Neutrophil (primary cell): ENCODE measurements around the gene NCDN.
"Not testable (repeated sequence)": the region's sequence is repeated elsewhere in the genome, so short reads cannot be mapped to it uniquely, and the experiment has no call there.

Experiments
- H3K27ac ChIP-seq: fragments of 200-600 bp; sonication (generic); 2 replicates; pipeline ENCODE4 v1.5.1; 2016; ENCODE audit warnings: mild to moderate bottlenecking, moderate library complexity
- H3K27me3 ChIP-seq: fragments of 200-600 bp; sonication (generic); 2 replicates; pipeline ENCODE4 v1.6.0; 2016; ENCODE audit warnings: mild to moderate bottlenecking
- H3K36me3 ChIP-seq: fragments of 200-600 bp; sonication (generic); 2 replicates; pipeline ENCODE4 v1.5.1; 2017
- H3K4me1 ChIP-seq, 2 experiments: fragments of 200-600 bp in 1 of 2; sonication (generic) in 1 of 2; 1 replicate in 1 of 2; 2 replicates in 1 of 2; pipeline versions ENCODE4 v1.5.1 to v1.6.1; 2013 to 2016; ENCODE audit warnings: low read depth in 1 of 2, low read length in 1 of 2, mild to moderate bottlenecking in 1 of 2, moderate library complexity in 1 of 2; ENCODE audit not compliant: control insufficient read depth in 1 of 2, insufficient read depth in 1 of 2
- H3K4me3 ChIP-seq, 2 experiments: fragments of 200-600 bp in 1 of 2; sonication (generic) in 1 of 2; 1 replicate in 1 of 2; 2 replicates in 1 of 2; pipeline ENCODE4 v1.5.1; 2013 to 2016; ENCODE audit warnings: low read depth in 1 of 2, low read length in 1 of 2, mild to moderate bottlenecking in 1 of 2, moderate library complexity in 1 of 2
- H3K9me3 ChIP-seq: fragments of 200-600 bp; sonication (generic); 2 replicates; pipeline ENCODE4 v1.5.1; 2016
- CTCF ChIP-seq: fragments of 200-600 bp; sonication (generic); IDR thresholded peaks from 2 replicates; pipeline ENCODE4 v1.5.1; 2016; ENCODE audit warnings: antibody characterized with exemption

NCDN gene

DNA sequence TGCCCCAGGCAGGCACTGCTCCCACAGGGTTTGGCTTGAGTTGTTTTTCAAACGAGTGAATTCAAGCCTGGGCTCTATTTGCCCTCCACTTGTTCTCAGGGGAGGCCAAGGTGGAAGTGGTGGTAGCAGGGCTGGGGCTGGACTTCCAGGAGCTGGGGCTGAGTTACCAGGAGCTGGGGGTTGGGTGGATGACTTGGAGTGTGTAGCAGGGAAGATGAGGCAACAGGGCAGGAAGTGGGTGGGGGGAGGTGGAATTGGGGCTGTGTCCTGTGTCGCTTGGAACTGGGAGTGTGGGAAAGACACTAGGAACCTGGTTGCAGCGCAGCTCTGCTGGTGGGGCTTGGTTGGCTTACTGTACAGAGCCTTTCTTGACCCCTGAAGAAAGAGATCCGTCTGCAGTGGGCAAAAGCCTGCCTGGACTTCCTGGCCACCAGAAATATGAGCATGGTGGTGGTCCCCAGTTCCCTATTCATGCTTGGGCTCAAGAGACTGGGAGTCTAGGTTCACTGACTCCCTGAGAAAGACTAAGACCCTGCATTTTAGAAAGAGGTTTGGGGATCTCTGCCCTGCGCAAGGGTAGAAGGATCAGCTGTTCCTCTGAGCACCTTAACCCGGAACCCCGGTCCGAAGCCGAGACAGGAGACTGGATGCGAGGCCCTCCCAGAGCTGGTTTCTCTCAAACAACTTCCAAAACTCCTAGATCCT, 18.6 kb downstream of the NCDN start:
- no peaks in the 10 kb centered on the region for H3K9me3 ChIP-seq
- H3K27ac ChIP-seq, result peak overlapping the region; percentile 77
- peak overlapping the region; percentile 88 to 92 for H3K4me3 ChIP-seq
- TF ChIP-seq CTCF, result no peak
- H3K36me3 ChIP-seq, result no peaks in the 10 kb centered on the region
- peaks cover 33% of the 10 kb centered on the region for H3K27me3 ChIP-seq
- peaks cover 33% of the 10 kb centered on the region in 2 experiments for H3K4me1 ChIP-seq

DNA sequence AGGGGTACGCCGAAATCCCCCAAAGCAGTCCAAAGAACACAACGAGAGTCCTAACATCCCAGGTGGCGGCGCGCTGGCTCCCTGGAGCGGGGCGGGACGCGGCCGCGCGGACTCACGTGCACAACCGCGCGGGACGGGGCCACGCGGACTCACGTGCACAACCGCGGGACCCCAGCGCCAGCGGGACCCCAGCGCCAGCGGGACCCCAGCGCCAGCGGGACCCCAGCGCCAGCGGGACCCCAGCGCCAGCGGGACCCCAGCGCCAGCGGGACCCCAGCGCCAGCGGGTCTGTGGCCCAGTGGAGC, 19.1 kb downstream of the NCDN start:
- Histone ChIP-seq H3K4me1 (peaks cover 32 to 33% of the 10 kb centered on the region in 2 experiments), H3K4me3 (peak overlapping the region; percentile 88 to 92), H3K27ac (peak overlapping the region; percentile 77), H3K27me3 (peaks cover 33% of the 10 kb centered on the region)
- not testable (repeated sequence) for H3K36me3 ChIP-seq, H3K9me3 ChIP-seq

GRCh38 chr1:35577071-35577998, 19.7 kb downstream of the NCDN start:
- Histone ChIP-seq H3K36me3 (no peaks in the 10 kb centered on the region), H3K4me1 (peaks cover 32 to 33% of the 10 kb centered on the region in 2 experiments), H3K9me3 (no peaks in the 10 kb centered on the region), H3K27me3 (peaks cover 27% of the 10 kb centered on the region), H3K27ac (peak overlapping the region; percentile 77), H3K4me3 (peak overlapping the region; percentile 88 to 92)
- no peak for TF ChIP-seq CTCF

GRCh38 chr1:35580949-35581388, 23.4 kb downstream of the NCDN start:
- H3K4me3 ChIP-seq, result no peak overlapping the region
- H3K27ac ChIP-seq, result no peak overlapping the region
- H3K9me3 ChIP-seq, result no peaks in the 10 kb centered on the region
- H3K36me3 ChIP-seq, result no peaks in the 10 kb centered on the region
- peaks cover 18 to 19% of the 10 kb centered on the region in 2 experiments for H3K4me1 ChIP-seq
- no peaks in the 10 kb centered on the region for H3K27me3 ChIP-seq
- TF ChIP-seq CTCF, result no peak

DNA sequence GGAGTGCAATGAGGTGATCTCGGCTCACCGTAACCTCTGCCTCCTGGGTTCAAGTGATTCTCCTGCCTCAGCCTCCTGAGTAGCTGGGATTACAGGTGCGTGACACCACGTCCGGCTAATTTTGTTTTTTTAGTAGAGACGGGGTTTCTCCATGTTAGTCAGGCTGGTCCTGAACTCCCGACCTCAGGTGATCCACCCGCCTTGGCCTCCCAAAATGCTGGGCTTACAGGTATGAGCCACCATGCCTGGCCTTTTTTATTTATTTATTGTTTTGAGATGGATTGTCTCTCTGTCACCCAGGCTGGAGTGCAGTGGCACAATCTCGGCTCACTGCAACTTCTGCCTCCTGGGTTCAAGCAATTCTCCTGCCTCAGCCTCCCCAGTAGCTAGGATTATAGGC, 24.0 kb downstream of the NCDN start:
- not testable (repeated sequence) for H3K36me3 ChIP-seq, H3K4me3 ChIP-seq, H3K27ac ChIP-seq, H3K27me3 ChIP-seq, H3K9me3 ChIP-seq
- peaks cover 12 to 13% of the 10 kb centered on the region in 2 experiments for H3K4me1 ChIP-seq

DNA sequence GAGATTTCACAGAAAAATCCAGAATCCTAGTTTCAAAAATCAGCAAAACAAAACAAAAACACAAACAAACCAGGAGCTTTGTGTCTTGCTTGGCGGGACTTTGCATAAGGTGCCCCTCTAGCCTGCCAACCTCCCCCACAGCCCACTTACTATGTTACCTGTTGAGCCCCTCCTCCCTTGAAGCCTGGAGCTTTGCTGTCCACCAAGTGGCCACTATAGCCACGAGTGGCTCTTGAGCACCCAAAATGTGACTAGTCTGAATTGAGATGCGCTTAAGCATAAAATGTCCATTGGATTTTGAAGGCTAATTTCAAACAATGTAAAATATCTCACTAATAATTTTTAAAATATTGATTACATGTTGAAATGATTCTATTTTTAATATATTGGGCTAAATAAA, 27.7 kb downstream of the NCDN start:
- no peak for TF ChIP-seq CTCF
- Histone ChIP-seq H3K4me3 (no peak overlapping the region), H3K9me3 (no peaks in the 10 kb centered on the region)

DNA sequence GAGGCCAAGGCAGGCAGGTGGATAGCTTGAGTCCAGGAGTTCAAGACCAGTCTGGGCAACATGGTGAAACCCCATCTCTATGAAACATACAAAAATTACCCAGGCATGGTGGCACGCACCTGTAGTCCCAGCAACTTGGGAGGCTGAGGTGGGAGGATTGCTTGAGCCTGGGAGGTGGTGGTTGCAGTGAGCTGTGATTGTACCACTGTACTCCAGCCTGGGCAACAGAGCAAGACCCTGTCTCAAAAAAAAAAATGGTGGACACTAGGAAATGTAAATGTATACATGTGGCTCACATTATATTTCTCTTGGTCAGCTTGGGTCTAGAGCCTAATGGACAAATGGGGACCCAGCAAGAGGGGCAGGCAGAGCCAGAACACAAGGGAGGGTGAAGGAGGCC, 28.2 kb downstream of the NCDN start:
- not testable (repeated sequence) for H3K4me3 ChIP-seq
- peaks cover 13% of the 10 kb centered on the region for H3K36me3 ChIP-seq

More for the DNA sequence above, 27.7 kb downstream of the NCDN start:
- no peak overlapping the region for H3K27ac ChIP-seq
- peaks cover 8% of the 10 kb centered on the region for H3K36me3 ChIP-seq
- H3K27me3 ChIP-seq, result no peaks in the 10 kb centered on the region
- H3K4me1 ChIP-seq, result no peaks in the 10 kb centered on the region

More for the DNA sequence above, 28.2 kb downstream of the NCDN start:
- H3K4me1 ChIP-seq, H3K27ac ChIP-seq, H3K27me3 ChIP-seq, H3K9me3 ChIP-seq: not testable (repeated sequence)
